ENCODE results near the gene REEP3.

GRCh38 chr10:63478564-63478963 lies 42.6 kb upstream of the REEP3 start:
- no peak for TF ChIP-seq POLR2A (IDR thresholded peaks at IDR 0.05)
- no peak for TF ChIP-seq CTCF (IDR thresholded peaks at IDR 0.05)
- no peak for TF ChIP-seq POLR2AphosphoS5 (IDR thresholded peaks at IDR 0.05)
- no peak for TF ChIP-seq EP300 (IDR thresholded peaks at IDR 0.05)
